AG10803 (cell line): ENCODE results near the gene TBX4.
"Not testable (repeated sequence)": the region's sequence is repeated elsewhere in the genome, so short reads cannot be mapped to it uniquely, and the experiment has no call there.

ENCODE experiments used
- DNase-seq: peaks from one replicate; pipeline ENCODE4 v3.0.0; 2010; ENCODE audit warnings: low read depth
- H3K4me3 ChIP-seq: 2 replicates; pipeline ENCODE4 v1.5.1; 2011; ENCODE audit warnings: mild to moderate bottlenecking, low read length, control low read depth
- CTCF ChIP-seq: conservative IDR thresholded peaks from 2 replicates; pipeline ENCODE4 v1.5.1; 2011; ENCODE audit warnings: mild to moderate bottlenecking, low read length, control low read depth, inconsistent platforms

The TBX4 gene

GRCh38 chr17:61425682-61426481 is 26.3 kb upstream of the TBX4 start:
- no peak overlapping the region for H3K4me3 ChIP-seq
- no peak for TF ChIP-seq CTCF
- DNase-seq: no peak

GRCh38 chr17:61426482-61427304 is 25.5 kb upstream of the TBX4 start:
- DNase-seq: peak; percentile 59
- no peak overlapping the region for H3K4me3 ChIP-seq
- TF ChIP-seq CTCF: peak; percentile 21; the same call in 1 of the 2 replicates

- TF ChIP-seq CTCF: no peak
These were observed 24.7 kb upstream of the TBX4 start for GRCh38 chr17:61427567-61427966.

GRCh38 chr17:61429274-61429673 is 22.9 kb upstream of the TBX4 start:
- DNase-seq: no peak
- no peak for TF ChIP-seq CTCF
- H3K4me3 ChIP-seq: no peak overlapping the region

More at GRCh38 chr17:61427567-61427966, 24.7 kb upstream of the TBX4 start:
- DNase-seq: no peak
- H3K4me3 ChIP-seq: no peak overlapping the region

GRCh38 chr17:61429831-61430230 is 22.4 kb upstream of the TBX4 start:
- not testable (repeated sequence) for DNase-seq, H3K4me3 ChIP-seq

- no peak for TF ChIP-seq CTCF
- no peak overlapping the region for H3K4me3 ChIP-seq
- DNase-seq: peak; percentile 53
These were observed 20.5 kb upstream of the TBX4 start for GRCh38 chr17:61431594-61432311.

- DNase-seq: no peak
- H3K4me3 ChIP-seq: no peak overlapping the region
- TF ChIP-seq CTCF: no peak
These were observed 15.9 kb upstream of the TBX4 start for GRCh38 chr17:61436273-61436672.
